COLO829 (cell line): ENCODE measurements around the gene NELFA.

Experiments used
- DNase-seq: peaks from one replicate; pipeline ENCODE4 v3.0.0; 2012; ENCODE audit warnings: low spot score

Gene NELFA

GRCh38 chr4:1982124-1983052, 26.4 kb downstream of the NELFA start:
- DNase-seq = no peak

GRCh38 chr4:1981251-1982058, 27.3 kb downstream of the NELFA start:
- peak; percentile 2 for DNase-seq

GRCh38 chr4:1980561-1981041, 28.2 kb downstream of the NELFA start:
- DNase-seq = no peak

GRCh38 chr4:1979477-1980196, 29.1 kb downstream of the NELFA start:
- DNase-seq = no peak

GRCh38 chr4:1978741-1979476, 29.9 kb downstream of the NELFA start:
- DNase-seq = no peak

- no peak for DNase-seq
Observed at GRCh38 chr4:1978226-1978625, 30.5 kb downstream of the NELFA start.

- DNase-seq = no peak
Observed at GRCh38 chr4:1976416-1977352, 32.1 kb downstream of the NELFA start.

GRCh38 chr4:1975880-1976279, 32.9 kb downstream of the NELFA start:
- DNase-seq = no peak

GRCh38 chr4:1975391-1975801, 33.4 kb downstream of the NELFA start:
- DNase-seq = no peak

GRCh38 chr4:1974840-1975239, 33.9 kb downstream of the NELFA start:
- DNase-seq = no peak

GRCh38 chr4:1973661-1974060, 35.1 kb downstream of the NELFA start:
- DNase-seq = no peak

- DNase-seq = no peak
Observed at GRCh38 chr4:1973218-1973617, 35.6 kb downstream of the NELFA start.

- no peak for DNase-seq
Observed at GRCh38 chr4:1972414-1972813, 36.4 kb downstream of the NELFA start.

GRCh38 chr4:1971456-1972200, 37.1 kb downstream of the NELFA start:
- no peak for DNase-seq

GRCh38 chr4:1970926-1971325, 37.8 kb downstream of the NELFA start:
- DNase-seq = no peak

- DNase-seq = no peak
Observed at GRCh38 chr4:1969928-1970723, 38.6 kb downstream of the NELFA start.

GRCh38 chr4:1968686-1969295, 40.0 kb downstream of the NELFA start:
- no peak for DNase-seq

GRCh38 chr4:1967512-1968149, 41.1 kb downstream of the NELFA start:
- no peak for DNase-seq
